Measurements from ENCODE around the gene FAR2.

The FAR2 gene

DNA sequence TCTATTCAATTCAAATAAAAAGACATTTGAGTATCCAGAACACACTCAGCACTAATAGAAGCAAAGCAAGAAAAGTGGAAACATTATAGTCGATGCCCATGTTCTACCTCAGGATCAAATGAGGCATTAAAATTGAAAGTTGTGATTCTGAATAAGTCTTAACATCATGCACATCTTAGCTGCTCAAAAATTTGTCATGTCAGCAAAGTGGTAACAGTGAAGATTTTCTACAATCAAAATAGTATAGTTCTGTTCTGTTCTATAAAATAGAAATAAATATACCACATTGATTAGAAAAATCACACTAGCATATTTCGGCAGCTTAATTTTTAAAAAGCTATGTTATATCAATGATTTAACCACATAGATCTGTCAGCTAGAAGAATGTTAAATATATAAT is 157.2 kb downstream of the FAR2 start:
- no peaks in the 10 kb centered on the region for H3K36me3 ChIP-seq
- H3K9me3 ChIP-seq (ENCODE audit: severe bottlenecking): no peaks in the 10 kb centered on the region
- no peak overlapping the region for H3K27ac ChIP-seq
- H3K27me3 ChIP-seq (ENCODE audit: insufficient read depth, low read depth, severe bottlenecking): no peaks in the 10 kb centered on the region
- TF ChIP-seq, protein P1, sequence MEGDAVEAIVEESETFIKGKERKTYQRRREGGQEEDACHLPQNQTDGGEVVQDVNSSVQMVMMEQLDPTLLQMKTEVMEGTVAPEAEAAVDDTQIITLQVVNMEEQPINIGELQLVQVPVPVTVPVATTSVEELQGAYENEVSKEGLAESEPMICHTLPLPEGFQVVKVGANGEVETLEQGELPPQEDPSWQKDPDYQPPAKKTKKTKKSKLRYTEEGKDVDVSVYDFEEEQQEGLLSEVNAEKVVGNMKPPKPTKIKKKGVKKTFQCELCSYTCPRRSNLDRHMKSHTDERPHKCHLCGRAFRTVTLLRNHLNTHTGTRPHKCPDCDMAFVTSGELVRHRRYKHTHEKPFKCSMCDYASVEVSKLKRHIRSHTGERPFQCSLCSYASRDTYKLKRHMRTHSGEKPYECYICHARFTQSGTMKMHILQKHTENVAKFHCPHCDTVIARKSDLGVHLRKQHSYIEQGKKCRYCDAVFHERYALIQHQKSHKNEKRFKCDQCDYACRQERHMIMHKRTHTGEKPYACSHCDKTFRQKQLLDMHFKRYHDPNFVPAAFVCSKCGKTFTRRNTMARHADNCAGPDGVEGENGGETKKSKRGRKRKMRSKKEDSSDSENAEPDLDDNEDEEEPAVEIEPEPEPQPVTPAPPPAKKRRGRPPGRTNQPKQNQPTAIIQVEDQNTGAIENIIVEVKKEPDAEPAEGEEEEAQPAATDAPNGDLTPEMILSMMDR (IDR thresholded peaks at IDR 0.05; ENCODE audit: low read depth, low read length): no peak
- no peak overlapping the region for H3K4me3 ChIP-seq (ENCODE audit: low read depth, low read length)
- DNase-seq: no peak

DNA sequence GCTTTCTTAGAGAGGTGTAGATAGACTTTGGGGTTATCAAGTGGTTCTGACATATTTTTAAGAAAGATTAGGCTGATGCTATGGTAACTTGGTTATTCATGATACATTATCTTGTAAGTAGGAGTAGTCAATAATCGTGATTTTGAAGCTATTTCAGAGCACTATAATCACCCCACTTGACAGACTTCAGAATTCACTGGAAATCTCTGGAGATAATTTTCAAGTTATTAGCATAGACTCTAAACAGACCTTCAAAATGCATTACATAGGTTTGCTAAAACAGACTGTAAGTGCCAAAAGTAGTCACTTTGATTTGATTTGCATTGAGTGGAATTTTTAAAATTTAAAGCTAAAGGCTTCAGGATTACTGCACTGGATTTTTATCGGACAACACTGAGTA is 157.6 kb downstream of the FAR2 start:
- TF ChIP-seq, protein P1 (IDR thresholded peaks at IDR 0.05; ENCODE audit: low read depth, low read length): no peak
- Histone ChIP-seq H3K27me3 (ENCODE audit: insufficient read depth, low read depth, severe bottlenecking) (no peaks in the 10 kb centered on the region), H3K27ac (no peak overlapping the region), H3K4me3 (ENCODE audit: low read depth, low read length) (no peak overlapping the region), H3K9me3 (ENCODE audit: severe bottlenecking) (no peaks in the 10 kb centered on the region), H3K36me3 (no peaks in the 10 kb centered on the region)
- DNase-seq: no peak

- TF ChIP-seq, protein P1 (IDR thresholded peaks at IDR 0.05; ENCODE audit: low read depth, low read length): no peak
- H3K27ac ChIP-seq: no peak overlapping the region
- no peaks in the 10 kb centered on the region for H3K36me3 ChIP-seq
- H3K9me3 ChIP-seq (ENCODE audit: severe bottlenecking): no peaks in the 10 kb centered on the region
- no peak overlapping the region for H3K4me3 ChIP-seq (ENCODE audit: low read depth, low read length)
- DNase-seq: no peak
- H3K27me3 ChIP-seq (ENCODE audit: insufficient read depth, low read depth, severe bottlenecking): no peaks in the 10 kb centered on the region
These were observed 160.3 kb downstream of the FAR2 start for GRCh38 chr12:29309320-29309902.

DNA sequence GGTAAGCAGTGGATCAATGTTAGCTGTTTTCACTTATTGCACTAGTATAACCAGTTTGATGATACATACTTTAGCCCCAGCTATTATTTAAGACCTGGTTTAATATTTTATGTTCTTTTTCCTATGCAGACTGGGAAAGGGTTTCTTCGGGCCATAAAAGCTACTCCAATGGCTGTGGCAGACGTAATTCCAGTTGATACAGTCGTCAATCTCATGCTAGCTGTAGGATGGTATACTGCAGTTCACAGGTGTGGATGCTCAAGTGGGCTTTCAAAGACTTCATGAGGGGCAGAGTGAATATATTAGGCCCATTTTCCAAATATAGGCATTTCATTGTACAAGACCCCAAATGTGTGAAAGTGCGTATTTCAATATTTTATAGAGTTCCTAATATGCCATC is 161.8 kb downstream of the FAR2 start:
- no peaks in the 10 kb centered on the region for H3K36me3 ChIP-seq
- no peaks in the 10 kb centered on the region for H3K27me3 ChIP-seq (ENCODE audit: insufficient read depth, low read depth, severe bottlenecking)
- DNase-seq: no peak
- no peaks in the 10 kb centered on the region for H3K9me3 ChIP-seq (ENCODE audit: severe bottlenecking)
- TF ChIP-seq, protein P1 (IDR thresholded peaks at IDR 0.05; ENCODE audit: low read depth, low read length): no peak
- no peak overlapping the region for H3K27ac ChIP-seq
- no peak overlapping the region for H3K4me3 ChIP-seq (ENCODE audit: low read depth, low read length)

DNA sequence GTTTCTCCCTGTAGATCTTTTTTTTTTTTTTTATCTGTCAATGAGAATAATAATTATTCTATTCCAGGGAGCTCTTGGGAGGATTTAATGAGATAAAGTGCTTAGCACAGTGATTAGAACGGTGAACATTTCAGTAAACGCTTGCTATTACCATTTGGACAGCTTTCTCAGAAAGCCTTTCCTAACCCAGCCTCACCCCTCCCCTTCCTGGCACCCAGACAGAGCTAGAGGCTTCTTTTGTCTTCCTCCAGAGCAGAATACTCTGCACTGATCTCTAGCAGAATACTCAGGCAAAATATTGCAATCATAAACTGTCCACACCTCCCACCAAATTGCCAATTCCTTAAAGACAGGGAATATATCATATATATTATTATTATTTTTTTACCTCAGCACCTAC is 165.3 kb downstream of the FAR2 start:
- Histone ChIP-seq H3K36me3 (no peaks in the 10 kb centered on the region), H3K9me3 (ENCODE audit: severe bottlenecking) (no peaks in the 10 kb centered on the region), H3K4me3 (ENCODE audit: low read depth, low read length) (no peak overlapping the region), H3K27ac (no peak overlapping the region), H3K27me3 (ENCODE audit: insufficient read depth, low read depth, severe bottlenecking) (no peaks in the 10 kb centered on the region)
- TF ChIP-seq, protein P1 (IDR thresholded peaks at IDR 0.05; ENCODE audit: low read depth, low read length): no peak
- peak; percentile 72 for DNase-seq

GRCh38 chr12:29316752-29317151 is 167.7 kb downstream of the FAR2 start:
- no peak for DNase-seq
- Histone ChIP-seq H3K36me3 (no peaks in the 10 kb centered on the region), H3K9me3 (ENCODE audit: severe bottlenecking) (no peaks in the 10 kb centered on the region), H3K4me3 (ENCODE audit: low read depth, low read length) (no peak overlapping the region), H3K27me3 (ENCODE audit: insufficient read depth, low read depth, severe bottlenecking) (no peaks in the 10 kb centered on the region), H3K27ac (no peak overlapping the region)
- TF ChIP-seq, protein P1 (IDR thresholded peaks at IDR 0.05; ENCODE audit: low read depth, low read length): no peak
